ENCODE data around the gene SF1.

SF1 gene

DNA sequence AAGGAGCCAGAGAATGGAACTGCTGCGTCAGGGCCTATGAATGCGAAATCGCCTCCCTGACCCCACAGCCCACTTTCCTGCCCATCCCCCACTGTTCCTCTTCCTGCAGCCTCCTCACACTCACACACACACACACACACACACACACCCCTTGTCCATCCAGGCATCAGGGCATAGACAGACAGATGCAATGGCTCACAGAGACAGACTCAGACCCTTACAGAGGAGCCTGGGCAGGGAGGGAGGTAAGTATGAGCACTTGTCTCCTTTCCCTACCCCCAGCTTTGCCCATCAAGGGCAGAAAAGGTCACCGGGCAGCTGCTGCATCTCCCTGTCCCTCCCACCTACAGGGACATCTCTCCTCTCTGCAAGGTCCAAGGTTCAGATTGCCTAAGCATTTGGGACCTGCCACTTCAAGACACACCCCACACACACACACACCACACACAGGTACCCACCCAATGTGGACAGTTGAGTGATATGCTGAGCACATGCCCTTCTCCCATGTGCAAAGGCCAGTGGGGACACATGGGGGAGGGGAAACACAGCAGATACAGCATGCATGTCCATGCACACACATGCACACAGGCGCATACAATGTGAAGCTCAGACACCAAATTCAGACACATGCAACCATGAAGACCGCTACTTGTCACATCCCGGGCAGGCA, 53.3 kb downstream of the SF1 start:
- DNase-seq (ENCODE audit: low read depth in 2 of 2, low spot score in 1 of 2): no peak

DNA sequence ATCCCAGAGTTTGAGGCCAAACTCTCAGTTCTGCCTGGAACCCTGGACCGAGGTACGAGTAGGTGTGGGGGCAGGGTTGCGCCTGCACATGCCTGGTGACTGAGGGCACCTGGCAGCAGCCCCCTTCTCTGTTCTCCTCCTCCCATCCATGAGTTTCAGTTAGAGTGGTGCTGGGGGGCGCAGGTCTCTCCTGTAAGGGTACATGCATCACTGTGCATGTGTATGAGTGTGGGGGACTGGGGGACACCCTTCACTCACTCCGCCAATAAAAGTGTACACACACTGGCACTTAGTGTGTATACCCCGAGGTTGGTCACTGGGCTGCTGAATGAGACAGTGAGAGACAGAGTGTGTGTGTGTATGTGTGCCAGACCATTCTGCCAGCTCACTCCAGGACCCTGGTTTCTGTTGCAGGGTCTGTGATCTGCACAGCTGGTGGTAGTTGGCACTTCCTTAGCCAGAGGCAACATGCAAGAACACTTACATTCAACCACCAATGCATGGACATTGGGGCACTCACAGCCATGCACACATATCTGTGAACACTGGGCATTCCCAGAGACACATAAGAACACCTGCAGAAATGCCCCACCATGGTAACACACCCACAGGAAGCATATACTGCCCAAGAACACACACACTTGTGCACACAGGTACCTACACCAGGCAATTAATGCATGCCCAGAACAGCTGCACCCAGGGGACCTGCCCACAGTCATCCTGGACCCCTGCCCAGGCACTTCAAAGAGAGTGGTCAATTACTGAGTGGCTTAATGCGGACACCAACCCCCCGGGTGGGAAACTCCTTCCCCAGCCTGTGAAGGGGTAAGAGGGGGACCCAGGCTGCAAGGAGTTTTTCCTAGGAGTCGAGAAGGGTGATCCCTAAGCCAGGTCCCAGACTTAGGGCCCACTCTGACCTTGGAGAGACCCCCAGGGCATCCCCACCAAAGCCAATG, 54.2 kb downstream of the SF1 start:
- no peak for DNase-seq (ENCODE audit: low read depth in 2 of 2, low spot score in 1 of 2)

DNA sequence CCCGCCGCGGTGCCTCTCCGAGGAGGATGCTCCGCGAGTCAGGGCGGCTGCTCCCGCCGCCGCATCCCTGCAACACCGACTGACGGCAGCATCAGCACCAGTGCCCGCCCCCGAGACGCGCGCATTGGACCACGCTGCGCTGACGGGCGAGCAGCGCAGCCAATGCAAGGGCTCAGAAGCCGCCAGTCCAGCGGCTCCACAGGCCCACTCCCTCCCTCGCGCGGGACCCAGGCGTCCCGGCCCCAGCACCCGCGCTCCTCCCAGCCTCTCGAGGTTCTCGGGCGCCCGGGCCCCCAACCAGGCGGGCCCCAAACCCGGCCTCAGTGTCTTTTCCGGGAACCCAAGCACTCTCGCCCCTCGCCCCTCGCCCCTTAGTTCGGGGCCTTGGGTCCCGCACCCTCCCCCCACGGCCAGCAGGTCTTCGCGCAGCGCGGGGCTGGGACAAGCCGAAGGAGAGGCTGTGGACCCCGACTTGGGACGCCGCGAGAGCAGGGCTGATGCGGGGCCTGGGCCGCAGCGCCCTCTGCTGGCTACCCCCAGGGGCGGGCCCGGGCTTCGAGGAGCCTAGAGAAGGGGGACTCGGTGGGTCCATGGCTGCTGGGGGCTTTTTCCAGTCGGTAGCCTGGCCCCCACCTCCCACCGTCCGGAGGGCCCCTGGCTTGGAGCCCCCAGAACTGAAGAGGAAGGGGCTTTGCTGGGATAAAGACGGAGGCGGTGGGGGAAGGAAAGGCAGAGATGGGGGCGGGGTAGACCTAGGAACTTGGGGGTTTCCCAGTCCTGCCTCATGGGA, 55.0 kb downstream of the SF1 start, which contains the start of gene NRXN2:
NRXN2 (minus strand) TSS at position 81 of the 790 bp plus-strand sequence. CDS start 9,498 bp downstream, outside the sequence.
- DNase-seq (ENCODE audit: low read depth in 2 of 2, low spot score in 1 of 2): peak; percentile 45 to 71

DNA sequence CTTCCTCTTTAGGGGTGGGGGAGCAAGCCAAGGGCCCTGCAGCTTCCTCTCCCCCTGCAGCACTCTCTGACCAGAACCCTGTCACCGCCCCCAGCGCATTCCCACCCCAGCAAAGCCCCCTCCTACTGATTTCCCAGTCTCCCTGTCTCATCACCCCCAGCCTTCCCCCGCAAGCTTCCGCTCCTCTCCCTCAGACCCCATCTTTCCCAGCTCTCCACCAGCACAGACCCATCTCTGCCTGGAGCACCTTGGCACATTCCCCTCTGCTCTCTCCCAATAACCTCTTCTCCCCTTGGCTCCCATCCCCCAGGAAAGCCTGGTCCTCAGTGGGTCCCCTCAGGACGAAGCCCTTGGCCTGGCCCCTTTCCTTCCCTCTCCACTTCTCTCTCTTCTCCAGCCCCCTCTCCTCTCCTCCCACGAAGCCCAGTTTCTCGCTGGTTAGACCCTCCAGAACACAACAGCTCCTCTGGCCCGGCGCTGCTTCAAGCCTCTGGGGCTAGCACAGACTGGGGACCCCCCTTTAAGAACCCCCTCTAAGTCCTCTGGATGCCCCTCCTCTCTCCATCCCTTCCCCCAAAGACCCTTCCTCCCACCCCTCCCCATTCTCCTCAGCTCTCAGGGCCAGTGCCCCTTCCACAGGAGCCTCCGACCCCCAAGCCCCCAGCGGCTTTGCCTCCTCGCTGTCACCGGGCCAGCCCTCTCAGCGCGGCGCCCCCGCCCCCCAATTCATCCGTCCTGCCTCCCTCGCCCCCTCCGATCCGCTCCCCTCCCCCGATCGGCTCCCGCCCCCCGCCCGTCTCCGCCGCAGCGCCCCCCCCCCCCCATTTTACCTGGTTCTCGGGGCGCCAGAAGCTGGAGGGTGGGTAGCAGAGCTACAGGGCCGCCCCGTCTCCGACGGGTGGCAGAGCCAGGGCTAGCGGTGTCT, 55.9 kb downstream of the SF1 start:
- no peak for DNase-seq (ENCODE audit: low read depth in 2 of 2, low spot score in 1 of 2)

DNA sequence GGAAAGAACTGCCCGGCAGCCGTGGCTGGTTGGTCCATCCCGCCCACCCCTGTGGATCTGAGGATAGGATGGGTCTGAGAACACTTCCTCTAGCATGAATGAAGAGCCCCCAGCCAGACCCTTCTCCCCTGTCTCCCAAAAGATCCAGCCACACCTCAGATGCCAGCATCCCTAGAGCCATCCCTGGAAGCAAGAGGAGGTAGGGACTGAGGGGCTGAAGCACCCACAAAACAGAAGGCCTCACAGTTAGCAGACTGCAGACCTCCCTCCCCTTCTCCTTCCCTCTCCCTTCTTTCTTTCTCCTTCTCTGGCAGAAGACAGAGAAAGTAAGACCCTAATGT, 57.0 kb downstream of the SF1 start:
- no peak for DNase-seq (ENCODE audit: low read depth in 2 of 2, low spot score in 1 of 2)

DNA sequence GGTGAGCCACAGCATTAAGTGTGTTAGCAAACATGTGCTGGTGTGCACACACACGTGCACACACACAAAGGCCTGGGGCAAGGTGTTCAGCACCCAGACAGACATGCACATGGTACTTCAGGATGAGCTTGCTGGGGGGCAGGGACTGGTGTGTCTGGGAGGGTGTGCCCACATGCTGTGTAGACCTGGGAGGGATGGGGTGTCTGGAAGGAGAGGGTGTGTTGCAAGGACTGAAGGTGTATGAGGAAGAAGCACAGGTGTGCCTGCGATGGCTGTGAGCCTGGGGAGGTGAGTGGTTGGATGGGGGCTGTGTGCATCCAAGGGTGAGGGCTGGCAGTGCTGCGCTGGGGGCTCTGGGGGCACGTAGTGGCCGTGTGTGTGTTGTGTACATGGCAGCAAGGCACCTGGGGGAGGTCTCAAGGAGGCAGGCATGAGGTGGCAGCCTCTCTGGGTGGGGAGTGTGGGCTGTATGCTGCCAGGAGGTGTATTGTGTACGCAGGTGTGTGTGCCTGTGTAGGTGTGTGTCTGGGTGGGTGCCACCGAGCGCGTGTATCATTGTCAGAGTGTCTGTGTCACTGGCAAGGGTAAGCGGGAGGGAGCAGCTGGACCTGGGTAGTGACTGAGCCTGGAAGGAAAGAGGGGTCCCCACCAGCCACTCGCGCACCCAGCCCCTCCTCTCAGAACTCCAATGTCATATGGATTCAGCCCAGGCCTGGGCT, 57.5 kb downstream of the SF1 start:
- DNase-seq (ENCODE audit: low read depth in 2 of 2, low spot score in 1 of 2): no peak

DNA sequence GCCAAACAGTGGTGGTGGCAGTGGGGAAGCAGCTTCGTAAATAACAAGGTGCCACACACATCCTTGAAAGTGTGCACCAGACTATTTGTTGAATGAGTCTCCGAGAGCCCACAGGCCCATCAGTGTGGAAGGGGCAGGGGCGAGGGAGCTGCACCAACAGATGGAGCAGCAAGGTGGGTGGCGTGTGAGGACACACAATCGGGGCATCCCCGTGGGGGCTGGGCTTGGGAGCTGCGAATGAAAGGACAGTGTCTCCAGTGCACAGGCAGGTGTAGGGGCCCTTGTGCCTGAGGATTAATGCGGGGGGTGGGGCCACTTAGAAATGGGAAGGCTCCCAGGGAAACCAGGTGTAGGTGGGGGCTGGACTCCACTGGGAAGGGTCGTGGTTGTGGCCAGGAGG, 58.2 kb downstream of the SF1 start:
- DNase-seq (ENCODE audit: low read depth in 2 of 2, low spot score in 1 of 2): no peak

DNA sequence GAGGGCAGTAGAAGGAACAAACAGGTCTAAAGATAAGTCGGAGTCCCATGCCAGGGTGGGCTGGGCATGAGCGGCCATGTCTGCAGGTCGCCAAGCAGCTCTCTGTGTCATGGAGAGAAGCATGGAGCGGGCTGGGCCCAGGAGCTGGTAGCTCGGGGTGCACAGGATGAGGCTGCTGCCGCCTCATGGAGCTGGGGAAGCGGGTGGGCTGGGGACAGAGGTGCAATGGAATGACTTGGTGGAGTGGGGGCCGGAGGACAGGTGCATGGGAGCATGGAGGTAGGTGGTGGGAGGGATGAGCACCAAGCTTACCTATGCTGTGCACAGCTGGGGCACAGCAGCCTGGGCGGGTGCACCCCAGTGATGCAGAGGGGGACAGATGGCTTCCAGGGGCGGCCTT, 58.9 kb downstream of the SF1 start:
- DNase-seq (ENCODE audit: low read depth in 2 of 2, low spot score in 1 of 2): no peak

DNA sequence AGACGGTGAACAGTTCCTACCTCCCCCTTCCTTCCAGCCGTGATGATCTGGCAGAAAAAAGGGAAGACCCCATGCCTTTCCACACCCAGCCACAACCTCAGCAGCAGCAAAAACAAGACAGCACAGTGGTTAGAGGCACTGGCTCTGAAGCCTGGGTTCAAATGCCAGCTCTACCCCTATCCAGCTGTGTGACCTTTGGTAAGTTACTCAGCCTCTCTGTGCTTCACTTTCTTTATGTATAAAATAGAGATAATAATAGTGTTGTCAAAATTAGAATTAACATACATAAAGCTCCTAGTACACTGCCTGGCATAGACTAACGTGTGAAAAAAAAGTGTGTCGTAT, 59.6 kb downstream of the SF1 start:
- DNase-seq (ENCODE audit: low read depth in 2 of 2, low spot score in 1 of 2): no peak

DNA sequence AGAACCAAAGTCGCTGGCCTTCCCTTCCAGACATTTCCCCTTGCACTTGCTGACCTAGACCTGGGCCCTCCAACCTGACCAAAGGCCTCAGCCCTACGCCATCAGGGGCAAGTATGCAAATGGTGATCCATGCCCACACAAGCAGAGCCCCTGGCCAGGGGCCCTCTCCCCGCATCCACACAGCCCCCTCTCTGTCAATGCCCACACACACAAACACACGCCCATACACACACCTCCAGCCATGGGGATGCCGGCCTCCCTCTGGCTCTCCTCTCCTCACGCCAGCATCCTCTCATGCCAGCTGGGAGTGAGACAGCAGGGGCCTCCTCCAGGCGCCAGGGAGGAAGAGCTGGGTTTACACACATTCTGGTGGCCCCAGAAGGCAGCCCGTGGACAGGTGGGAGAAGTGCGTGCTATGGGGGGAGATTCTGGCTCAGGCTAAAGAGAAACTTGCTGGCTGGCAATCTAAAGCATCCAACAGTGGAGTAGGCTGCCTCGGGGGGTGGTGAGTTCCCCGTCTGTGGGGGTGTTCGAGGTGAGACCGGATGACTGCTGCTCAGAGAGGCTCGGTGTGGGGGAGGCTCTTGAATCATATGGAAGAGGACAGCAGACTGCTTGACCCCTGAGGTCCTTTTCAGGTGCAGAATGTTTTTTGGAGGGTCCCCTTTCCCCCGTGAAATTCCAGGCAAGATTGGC, 60.1 kb downstream of the SF1 start:
- no peak for DNase-seq (ENCODE audit: low read depth in 2 of 2, low spot score in 1 of 2)

DNA sequence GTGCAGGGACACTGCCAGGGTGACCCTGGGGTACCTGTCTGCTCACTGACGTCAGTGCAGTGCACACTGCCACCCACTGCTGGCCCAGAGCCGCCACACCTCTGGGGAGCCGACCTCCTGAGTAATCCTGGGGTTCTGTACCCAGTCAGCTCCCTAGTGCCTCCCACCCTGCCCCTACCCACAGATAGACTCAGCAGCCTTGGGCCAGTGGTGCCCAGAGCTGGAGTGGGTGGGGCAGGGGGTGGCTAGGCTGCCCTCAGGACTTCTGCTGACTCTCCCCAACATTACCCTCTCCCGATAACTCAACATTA, 61.1 kb downstream of the SF1 start:
- DNase-seq (ENCODE audit: low read depth in 2 of 2, low spot score in 1 of 2): no peak

DNA sequence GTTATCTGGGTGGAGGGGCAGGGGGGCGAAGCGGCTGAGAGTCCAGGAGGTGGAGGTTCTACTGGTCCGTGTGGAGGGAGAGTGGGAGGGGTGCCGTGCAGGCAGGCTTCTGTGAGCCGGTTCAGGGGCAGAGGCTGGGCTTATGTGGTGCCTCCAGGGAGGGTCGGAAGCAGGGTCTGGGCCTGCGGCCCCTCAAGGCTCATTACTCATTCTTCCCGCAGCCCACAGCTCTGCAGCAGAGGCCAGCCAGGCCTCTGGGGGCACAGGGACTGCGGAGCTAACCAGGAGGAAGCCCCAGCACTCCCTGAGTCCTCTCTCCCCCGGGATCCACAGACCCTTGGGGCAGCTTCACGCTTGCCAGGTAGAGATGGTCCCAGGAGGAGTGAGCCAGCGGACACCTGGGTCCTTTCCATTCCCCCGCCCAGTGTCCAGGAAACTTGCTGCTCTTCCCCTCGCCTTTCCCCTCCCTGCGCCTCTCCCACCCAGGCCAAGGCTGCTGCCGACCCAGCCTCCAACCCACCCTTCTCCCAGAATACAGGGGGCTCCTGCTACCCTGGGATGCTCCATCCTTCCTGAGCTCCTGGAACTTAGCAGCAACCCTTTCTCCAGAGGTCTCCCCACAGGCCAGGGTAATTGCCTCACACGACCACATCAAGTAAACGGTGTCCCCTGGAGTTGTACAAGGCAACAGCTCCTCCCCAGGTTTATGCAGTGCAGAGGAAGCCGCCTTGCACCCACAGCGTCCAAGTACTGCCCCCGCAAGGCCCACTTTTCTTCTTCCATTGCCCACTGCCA, 61.7 kb downstream of the SF1 start:
- no peak for DNase-seq (ENCODE audit: low read depth in 2 of 2, low spot score in 1 of 2)

DNA sequence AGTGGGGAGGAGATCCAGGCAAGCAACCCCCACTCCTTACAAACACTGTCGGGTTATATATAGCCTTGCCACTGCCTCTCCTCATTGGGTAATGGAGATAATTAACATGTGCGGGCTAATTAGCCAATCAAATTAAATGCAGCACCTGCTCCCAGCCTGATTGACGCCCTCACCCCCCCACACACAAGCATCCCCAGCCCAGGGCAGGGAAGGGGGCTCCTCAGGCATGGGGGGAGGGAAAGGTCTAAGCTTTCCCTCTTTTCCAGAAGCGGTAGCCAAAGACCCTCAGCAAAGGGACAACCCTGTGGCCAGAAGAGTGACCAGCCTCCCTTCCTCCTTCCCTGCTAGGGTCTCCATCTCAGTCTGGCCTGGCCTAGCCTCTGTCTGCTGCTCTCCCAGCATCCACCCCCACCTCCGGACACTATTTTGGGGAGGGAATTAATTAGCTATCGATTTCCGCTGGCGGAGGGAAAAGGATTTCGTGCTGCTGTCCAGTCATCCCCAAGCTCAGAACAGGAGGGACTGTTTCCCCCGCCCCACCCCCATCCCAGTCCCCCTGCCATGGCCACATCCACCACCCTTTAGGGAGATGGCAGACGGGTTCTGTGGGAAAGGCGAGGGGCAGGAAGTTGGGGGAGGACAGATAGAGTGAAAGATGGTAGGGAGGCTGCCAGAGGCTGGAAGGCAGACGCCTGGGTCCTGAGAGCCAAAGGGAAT, 62.4 kb downstream of the SF1 start:
- no peak for DNase-seq (ENCODE audit: low read depth in 2 of 2, low spot score in 1 of 2)

DNA sequence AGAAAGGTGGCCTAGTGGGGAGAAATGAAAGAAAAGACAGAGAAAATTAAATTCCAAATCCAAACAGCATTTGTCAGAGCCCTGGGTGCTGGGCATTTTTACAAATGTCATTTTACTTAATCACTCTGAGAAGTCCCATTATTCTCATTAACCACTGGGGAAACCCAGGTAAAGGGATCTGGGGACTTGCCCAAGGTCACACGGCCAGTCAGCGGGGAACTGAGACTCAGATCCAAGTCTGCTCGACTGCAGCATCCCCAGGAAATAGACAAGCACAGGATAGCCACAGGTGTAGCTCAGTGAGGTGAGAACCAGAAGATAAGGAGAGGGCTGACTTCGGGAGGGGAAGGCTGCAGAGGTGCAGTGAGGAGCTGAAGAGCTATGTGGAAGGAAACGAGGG, 63.2 kb downstream of the SF1 start:
- no peak for DNase-seq (ENCODE audit: low read depth in 2 of 2, low spot score in 1 of 2)

DNA sequence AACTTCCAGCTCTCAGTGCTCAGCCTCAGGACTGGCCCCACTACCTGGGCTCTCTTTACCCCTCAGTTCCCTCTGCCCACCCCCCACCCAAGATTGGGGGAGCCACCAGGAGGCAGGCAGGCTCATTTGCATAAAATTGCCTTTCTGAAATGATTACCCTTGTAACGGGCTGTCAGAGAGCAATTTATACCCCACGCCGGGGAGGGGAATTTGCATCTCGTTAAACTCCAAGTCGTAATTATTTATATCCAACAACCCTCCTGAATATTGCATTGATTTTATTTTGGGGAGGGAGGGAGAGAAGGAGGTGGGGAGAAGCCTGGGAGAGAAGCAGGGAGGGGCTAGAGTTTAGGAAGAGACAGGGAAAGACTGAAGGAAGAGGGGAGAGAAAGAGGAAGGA, 63.7 kb downstream of the SF1 start:
- DNase-seq (ENCODE audit: low read depth in 2 of 2, low spot score in 1 of 2): no peak
